ENCODE data around the gene SAMD3. TPM values are rescaled to one million over a fixed set of nuclear protein-coding genes. Genes with fewer than 3 reads are reported as not detected.

SAMD3 gene
- total RNA-seq, 1 donor from 2014 or later: not detected

DNA sequence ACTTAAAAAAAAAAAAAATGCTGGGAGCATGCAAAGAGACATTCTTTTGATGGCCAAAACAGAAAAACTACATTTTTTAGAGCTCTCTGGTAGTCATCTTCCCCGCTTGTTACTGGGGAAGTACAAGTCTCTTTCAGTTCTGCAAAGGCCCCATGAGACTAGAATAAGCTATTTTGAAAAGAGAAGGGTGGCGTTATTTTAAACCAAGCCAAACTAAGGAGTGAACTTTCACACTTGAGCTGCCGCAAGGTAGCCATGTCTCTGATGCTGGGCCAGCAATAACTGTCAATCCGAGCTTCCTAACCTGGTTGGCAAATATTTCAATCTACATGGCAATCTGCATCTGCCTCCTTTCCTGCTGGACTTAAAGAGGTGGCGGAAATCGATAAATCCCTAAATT lies 107.7 kb downstream of the SAMD3 start:
- DNase-seq (ENCODE audit: low read depth): no peak
- TF ChIP-seq, protein P1, sequence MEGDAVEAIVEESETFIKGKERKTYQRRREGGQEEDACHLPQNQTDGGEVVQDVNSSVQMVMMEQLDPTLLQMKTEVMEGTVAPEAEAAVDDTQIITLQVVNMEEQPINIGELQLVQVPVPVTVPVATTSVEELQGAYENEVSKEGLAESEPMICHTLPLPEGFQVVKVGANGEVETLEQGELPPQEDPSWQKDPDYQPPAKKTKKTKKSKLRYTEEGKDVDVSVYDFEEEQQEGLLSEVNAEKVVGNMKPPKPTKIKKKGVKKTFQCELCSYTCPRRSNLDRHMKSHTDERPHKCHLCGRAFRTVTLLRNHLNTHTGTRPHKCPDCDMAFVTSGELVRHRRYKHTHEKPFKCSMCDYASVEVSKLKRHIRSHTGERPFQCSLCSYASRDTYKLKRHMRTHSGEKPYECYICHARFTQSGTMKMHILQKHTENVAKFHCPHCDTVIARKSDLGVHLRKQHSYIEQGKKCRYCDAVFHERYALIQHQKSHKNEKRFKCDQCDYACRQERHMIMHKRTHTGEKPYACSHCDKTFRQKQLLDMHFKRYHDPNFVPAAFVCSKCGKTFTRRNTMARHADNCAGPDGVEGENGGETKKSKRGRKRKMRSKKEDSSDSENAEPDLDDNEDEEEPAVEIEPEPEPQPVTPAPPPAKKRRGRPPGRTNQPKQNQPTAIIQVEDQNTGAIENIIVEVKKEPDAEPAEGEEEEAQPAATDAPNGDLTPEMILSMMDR (conservative IDR thresholded peaks at IDR 0.05; ENCODE audit: low read depth, low read length): no peak
- no peak overlapping the region for H3K4me3 ChIP-seq (ENCODE audit: low read depth, low read length)

DNA sequence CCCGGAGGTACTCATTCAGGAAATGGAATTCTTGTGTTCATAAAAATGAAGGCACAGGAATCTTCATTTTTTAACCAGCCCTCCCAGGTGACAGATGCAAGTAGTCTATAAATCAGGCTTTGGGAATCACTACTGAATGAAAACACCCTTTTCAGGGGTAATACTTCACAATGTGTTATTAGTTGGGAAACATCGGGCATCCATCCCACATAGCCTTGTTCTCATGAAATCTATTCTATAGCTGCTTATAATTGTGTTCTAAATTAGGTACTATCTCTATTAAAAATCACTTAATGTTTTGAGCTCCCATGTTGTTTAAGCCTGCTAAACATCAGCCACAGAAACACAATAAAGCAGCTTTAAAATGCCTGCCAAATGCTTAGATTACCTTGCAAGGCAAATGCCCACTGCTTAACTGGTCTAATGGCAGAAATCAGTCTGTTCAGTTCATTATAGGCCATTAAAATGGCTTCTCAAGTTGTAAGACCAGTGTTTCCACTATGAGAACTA lies 109.5 kb downstream of the SAMD3 start:
- H3K4me3 ChIP-seq (ENCODE audit: low read depth, low read length): no peak overlapping the region
- no peak for DNase-seq (ENCODE audit: low read depth)
- TF ChIP-seq, protein P1 (conservative IDR thresholded peaks at IDR 0.05; ENCODE audit: low read depth, low read length): no peak

DNA sequence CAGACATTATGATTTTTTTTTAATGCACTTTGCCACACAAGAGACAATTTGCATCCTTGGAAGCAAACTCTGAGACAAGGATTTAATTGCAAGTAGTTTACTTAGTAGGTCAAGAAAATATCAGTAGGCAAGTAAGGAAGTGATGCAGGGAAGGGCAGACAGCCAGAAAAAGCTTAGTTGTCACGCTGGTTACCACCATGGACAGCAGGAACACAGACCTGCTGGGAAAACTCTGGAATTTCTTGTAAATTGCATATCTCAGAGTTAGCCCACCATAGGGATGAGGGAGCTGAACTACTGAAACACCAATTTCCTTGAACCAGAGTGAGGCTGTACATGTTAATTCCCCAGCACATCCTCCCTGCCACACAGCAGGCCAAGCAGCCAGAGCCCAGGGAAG lies 111.7 kb downstream of the SAMD3 start:
- no peak overlapping the region for H3K4me3 ChIP-seq (ENCODE audit: low read depth, low read length)
- TF ChIP-seq, protein P1 (conservative IDR thresholded peaks at IDR 0.05; ENCODE audit: low read depth, low read length): no peak
- no peak for DNase-seq (ENCODE audit: low read depth)

DNA sequence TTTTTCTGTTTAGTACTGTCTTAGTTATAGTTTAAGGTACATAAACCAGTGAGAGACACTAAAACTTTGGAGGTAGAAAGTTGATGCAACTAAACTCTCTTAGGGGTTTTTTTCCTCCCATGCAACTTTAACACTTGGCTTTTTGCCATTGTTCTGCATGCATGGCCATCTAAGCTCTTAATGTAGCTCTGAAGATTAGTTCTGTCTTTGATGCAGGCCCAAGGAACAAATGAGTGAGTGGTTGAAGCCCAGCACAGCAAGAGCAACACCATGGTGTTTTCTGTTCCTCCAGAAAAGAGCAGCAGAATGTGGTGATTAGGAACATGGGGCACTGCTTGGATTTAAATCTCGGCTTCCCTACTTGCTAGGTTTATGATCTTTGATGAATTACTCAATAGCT lies 115.0 kb downstream of the SAMD3 start:
- DNase-seq (ENCODE audit: low read depth): peak; percentile 15
- TF ChIP-seq, protein P1 (conservative IDR thresholded peaks at IDR 0.05; ENCODE audit: low read depth, low read length): no peak
- no peak overlapping the region for H3K4me3 ChIP-seq (ENCODE audit: low read depth, low read length)

DNA sequence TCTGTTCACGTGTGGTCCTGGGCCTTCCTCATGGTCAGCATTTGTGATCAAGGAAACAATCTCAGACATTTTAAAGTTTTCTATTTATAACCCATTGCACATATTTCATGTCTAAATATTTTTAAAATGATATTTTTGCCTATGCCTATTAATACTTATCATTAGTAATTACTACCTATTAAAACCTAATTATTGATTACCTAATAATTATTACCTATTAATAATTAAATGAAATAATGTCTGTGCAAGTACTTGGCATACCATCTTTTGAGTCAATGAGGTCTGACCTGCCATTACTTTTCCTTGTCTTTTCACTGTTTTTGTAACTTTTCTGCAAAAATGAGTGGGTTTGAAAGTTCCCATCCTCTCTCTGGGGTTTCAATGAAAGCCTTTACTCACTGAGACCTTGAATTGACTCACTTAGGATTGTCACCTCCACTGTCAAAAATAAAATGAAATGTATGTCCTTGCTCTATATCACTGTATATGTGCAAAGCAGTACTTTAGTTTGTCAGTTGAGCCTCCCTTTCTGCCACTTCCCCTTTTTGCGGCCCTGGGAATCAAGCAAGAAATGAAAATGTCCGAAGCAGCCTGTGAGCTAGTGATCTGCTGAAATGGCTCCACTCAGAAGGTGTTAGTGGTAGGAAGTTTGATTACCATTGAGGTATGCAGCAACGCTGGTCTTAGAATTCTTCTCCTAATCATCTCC lies 116.6 kb downstream of the SAMD3 start:
- TF ChIP-seq, protein P1 (conservative IDR thresholded peaks at IDR 0.05; ENCODE audit: low read depth, low read length): no peak
- H3K4me3 ChIP-seq (ENCODE audit: low read depth, low read length): no peak overlapping the region
- DNase-seq (ENCODE audit: low read depth): no peak

DNA sequence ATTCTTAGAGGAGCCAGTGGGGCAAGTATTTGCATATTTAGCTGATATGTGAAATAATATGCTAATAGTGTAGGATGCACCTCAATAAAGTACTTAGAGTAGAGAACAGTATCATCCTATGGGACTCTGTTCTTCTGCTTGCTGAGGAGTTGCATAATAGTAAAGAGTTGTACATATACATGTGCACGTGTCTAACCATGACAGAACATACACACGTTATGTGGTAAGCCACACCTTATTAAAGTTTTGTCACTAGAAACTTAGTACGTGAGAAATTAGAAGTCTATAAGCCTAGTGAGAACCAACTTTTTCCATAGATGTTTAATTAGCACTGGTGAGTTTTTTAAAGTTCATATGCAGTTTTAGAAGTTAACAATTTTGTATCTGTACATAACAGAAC lies 123.6 kb downstream of the SAMD3 start:
- no peak overlapping the region for H3K4me3 ChIP-seq (ENCODE audit: low read depth, low read length)
- no peak for DNase-seq (ENCODE audit: low read depth)
- TF ChIP-seq, protein P1 (conservative IDR thresholded peaks at IDR 0.05; ENCODE audit: low read depth, low read length): no peak

DNA sequence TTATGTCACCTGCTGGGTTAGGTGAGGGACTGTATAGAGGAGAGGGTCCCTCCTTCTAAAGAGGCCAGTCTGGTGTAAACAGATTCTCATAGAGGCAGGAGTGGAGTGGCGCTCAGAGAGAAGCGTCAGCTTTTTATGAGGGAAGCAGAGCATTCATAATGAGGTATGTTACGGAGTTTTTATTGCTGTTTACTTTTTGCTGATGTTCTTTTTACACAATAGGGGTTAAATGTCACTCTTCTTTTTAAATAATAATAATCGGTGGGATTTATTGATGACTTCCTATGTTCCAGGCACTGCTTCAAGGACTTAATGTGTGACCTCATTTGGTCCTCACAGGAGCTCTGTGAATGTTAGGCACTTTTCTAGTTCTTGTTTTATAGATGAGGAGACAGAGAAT lies 124.4 kb downstream of the SAMD3 start:
- no peak for DNase-seq (ENCODE audit: low read depth)
- H3K4me3 ChIP-seq (ENCODE audit: low read depth, low read length): no peak overlapping the region
- TF ChIP-seq, protein P1 (conservative IDR thresholded peaks at IDR 0.05; ENCODE audit: low read depth, low read length): no peak
